Measurements from ENCODE around the gene ITGA6. TPM values are rescaled to one million over a fixed set of nuclear protein-coding genes. Genes with fewer than 3 reads are reported as not detected.

The ITGA6 gene
- total RNA-seq, 1 donor from 2014 or later, result 83.8 TPM

DNA sequence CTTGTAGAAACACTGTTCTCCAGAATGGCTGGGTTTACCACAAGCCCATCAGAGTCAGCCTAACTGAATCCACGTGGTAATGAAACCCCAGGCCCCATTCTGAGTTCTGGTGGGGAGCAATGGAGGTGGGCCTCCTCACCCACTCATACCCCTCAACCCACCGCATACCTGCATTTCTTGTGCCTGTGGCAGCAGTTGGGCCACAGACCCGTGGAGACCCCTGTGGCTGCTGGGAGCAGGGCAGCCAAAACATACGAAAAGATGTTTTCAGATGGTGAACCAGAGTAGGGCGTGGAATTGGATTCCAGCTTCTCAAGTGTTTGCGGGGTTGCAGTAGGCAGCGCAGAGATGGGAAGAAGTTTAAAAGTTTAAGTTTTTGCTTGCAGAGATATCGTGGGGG lies 51.0 kb downstream of the ITGA6 start:
- Mint-ChIP-seq H3K27ac (no peak overlapping the region), H3K4me1 (ENCODE audit: low read depth) (peaks cover 26% of the 10 kb centered on the region), H3K36me3 (ENCODE audit: insufficient read depth) (peaks cover 21% of the 10 kb centered on the region), H3K27me3 (no peaks in the 10 kb centered on the region), H3K9me3 (ENCODE audit: low read depth) (no peaks in the 10 kb centered on the region), H3K4me3 (ENCODE audit: low read depth) (no peak overlapping the region)
- TF ChIP-seq, protein P1, sequence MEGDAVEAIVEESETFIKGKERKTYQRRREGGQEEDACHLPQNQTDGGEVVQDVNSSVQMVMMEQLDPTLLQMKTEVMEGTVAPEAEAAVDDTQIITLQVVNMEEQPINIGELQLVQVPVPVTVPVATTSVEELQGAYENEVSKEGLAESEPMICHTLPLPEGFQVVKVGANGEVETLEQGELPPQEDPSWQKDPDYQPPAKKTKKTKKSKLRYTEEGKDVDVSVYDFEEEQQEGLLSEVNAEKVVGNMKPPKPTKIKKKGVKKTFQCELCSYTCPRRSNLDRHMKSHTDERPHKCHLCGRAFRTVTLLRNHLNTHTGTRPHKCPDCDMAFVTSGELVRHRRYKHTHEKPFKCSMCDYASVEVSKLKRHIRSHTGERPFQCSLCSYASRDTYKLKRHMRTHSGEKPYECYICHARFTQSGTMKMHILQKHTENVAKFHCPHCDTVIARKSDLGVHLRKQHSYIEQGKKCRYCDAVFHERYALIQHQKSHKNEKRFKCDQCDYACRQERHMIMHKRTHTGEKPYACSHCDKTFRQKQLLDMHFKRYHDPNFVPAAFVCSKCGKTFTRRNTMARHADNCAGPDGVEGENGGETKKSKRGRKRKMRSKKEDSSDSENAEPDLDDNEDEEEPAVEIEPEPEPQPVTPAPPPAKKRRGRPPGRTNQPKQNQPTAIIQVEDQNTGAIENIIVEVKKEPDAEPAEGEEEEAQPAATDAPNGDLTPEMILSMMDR (IDR thresholded peaks at IDR 0.05; ENCODE audit: unreplicated experiment), result no peak
- no peak for DNase-seq (ENCODE audit: low spot score, unreplicated experiment)

DNA sequence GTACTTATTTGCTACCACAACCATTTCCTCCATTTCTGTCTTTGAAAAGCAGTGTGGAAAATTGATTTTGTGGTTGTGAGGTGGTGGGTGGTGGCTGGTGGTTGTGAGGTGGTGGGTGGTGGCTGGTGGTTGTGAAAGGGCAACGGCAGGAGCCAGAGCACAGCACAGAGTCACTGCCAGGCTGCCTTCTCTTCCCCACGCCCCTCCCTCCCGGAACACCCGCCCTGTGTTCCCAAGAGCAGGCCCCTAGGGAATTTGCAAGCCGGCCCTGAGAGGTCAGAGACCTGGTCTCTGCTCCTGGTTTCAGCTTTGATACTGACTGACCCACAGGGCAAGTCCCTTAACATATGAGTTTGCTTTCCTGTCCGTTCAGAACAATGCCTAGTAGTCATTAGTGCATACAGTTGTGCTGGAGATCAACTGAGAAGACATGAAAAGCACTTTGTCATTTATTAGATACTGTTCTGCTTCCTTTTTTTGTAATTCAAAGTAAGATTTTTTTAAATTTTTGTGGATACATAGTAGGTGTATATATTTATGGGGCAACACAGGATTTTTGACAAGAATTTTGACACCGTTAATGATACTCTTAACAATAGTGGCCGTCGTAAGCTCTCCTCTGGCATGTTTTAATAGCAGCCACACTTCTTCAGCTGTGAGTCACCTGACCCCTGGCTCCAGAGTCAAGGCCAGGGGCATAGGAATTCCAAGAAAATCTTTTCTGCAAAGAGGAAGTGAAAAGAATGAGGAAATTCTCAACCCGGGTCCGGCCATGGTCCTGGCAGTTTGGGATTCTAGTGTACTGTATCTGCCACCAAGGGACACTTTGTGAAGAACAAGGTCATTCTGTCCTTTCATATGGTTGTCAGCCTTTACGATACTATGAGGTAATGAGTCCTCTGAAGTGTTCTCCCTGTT lies 53.2 kb downstream of the ITGA6 start:
- peaks cover 19% of the 10 kb centered on the region for H3K36me3 Mint-ChIP-seq (ENCODE audit: insufficient read depth)
- H3K27me3 Mint-ChIP-seq, result no peaks in the 10 kb centered on the region
- H3K9me3 Mint-ChIP-seq (ENCODE audit: low read depth), result no peaks in the 10 kb centered on the region
- H3K4me3 Mint-ChIP-seq (ENCODE audit: low read depth), result no peak overlapping the region
- peak overlapping the region; percentile 76 for H3K27ac Mint-ChIP-seq
- TF ChIP-seq, protein P1 (IDR thresholded peaks at IDR 0.05; ENCODE audit: unreplicated experiment), result no peak
- DNase-seq (ENCODE audit: low spot score, unreplicated experiment), result no peak
- peaks cover 26% of the 10 kb centered on the region for H3K4me1 Mint-ChIP-seq (ENCODE audit: low read depth)

DNA sequence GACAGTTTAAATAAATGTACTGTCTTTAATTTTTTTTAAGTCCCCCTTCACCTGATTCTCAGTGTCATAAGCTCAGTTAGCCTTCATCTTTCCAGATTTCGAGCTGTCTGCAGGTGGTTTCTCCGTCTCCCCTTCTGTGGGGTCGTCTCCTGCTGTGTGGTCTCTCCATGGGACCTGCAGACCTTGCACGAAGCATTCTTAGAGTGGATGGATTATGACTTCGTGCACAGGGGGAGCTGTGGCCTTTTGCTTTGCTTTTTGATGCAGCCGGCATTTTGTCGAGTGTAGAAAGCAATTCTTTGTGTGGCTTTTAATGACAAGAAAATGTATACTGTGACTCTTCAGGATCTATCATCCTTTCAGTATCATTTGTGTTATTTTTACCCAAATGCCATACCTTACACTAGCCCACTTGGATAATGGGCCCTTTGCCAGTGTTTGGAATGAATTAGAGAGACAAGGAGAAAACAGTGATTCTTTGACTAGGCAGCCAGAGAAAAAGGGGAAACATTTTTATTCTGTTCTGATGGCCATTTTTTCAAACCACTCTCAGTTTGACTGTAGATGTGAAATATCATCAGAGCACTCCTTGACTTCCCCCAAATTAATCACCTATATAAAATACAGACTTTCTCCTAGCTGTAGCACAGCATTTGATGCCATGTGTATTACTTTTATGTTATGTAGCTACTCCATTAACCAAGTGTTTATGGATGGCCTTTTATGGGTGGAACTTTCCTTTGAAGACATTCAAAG lies 54.3 kb downstream of the ITGA6 start:
- Mint-ChIP-seq H3K27ac (peak overlapping the region; percentile 17), H3K9me3 (ENCODE audit: low read depth) (no peaks in the 10 kb centered on the region)

DNA sequence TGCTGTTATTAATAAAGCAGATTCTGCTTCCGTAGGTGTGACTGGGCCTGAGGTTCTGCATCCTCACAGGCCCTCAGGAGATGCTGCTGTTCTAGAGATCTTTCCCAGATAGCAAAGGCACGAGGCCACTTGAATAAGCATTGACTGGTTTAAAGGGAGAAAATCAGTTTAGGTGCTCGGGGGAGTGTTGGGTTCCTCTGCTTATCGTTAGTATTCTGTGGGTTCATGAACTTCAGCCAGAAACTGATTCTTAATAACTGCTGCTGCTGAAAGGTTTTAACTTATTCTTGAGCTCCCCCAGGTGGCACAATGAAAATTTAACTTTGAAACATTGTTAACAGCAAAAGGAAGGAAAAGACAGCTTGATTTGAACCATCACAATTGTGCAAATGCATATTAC lies 56.9 kb downstream of the ITGA6 start:
- Mint-ChIP-seq H3K36me3 (ENCODE audit: insufficient read depth) (peaks cover 16% of the 10 kb centered on the region), H3K27ac (no peak overlapping the region), H3K4me3 (ENCODE audit: low read depth) (no peak overlapping the region)

More for the DNA sequence above, 54.3 kb downstream of the ITGA6 start:
- peaks cover 26% of the 10 kb centered on the region for H3K4me1 Mint-ChIP-seq (ENCODE audit: low read depth)
- peaks cover 16% of the 10 kb centered on the region for H3K36me3 Mint-ChIP-seq (ENCODE audit: insufficient read depth)
- H3K27me3 Mint-ChIP-seq, result no peaks in the 10 kb centered on the region
- no peak overlapping the region for H3K4me3 Mint-ChIP-seq (ENCODE audit: low read depth)
- DNase-seq (ENCODE audit: low spot score, unreplicated experiment), result no peak
- TF ChIP-seq, protein P1 (IDR thresholded peaks at IDR 0.05; ENCODE audit: unreplicated experiment), result no peak

DNA sequence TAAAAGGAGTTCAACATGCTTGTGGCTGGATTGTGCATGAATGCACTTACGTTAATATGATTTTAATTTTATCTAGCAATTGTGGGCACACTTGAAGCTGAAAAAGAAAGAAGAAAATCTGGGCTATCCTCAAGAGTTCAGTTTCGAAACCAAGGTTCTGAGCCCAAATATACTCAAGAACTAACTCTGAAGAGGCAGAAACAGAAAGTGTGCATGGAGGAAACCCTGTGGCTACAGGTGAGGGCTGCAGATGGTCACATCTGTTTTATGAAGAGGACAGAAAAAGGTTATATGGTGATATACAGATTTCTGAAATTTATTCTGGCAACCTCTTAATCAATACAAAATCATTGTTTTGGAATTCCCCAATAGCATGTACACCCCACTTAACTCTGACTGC lies 57.3 kb downstream of the ITGA6 start:
- DNase-seq (ENCODE audit: low spot score, unreplicated experiment), result no peak
- Mint-ChIP-seq H3K9me3 (ENCODE audit: low read depth) (no peaks in the 10 kb centered on the region), H3K27me3 (no peaks in the 10 kb centered on the region), H3K36me3 (ENCODE audit: insufficient read depth) (peaks cover 15% of the 10 kb centered on the region), H3K27ac (no peak overlapping the region), H3K4me1 (ENCODE audit: low read depth) (peaks cover 19% of the 10 kb centered on the region), H3K4me3 (ENCODE audit: low read depth) (no peak overlapping the region)
- TF ChIP-seq, protein P1 (IDR thresholded peaks at IDR 0.05; ENCODE audit: unreplicated experiment), result no peak

More for the DNA sequence above, 56.9 kb downstream of the ITGA6 start:
- H3K27me3 Mint-ChIP-seq, result no peaks in the 10 kb centered on the region
- H3K4me1 Mint-ChIP-seq (ENCODE audit: low read depth), result peaks cover 23% of the 10 kb centered on the region
- DNase-seq (ENCODE audit: low spot score, unreplicated experiment), result no peak
- no peaks in the 10 kb centered on the region for H3K9me3 Mint-ChIP-seq (ENCODE audit: low read depth)
- TF ChIP-seq, protein P1 (IDR thresholded peaks at IDR 0.05; ENCODE audit: unreplicated experiment), result peak; percentile 46
